Activated T-cell treated with anti-CD3 and anti-CD28 coated beads for 24 hours (primary cell): Measurements from ENCODE around the gene KRTAP4-6.
"Not testable (repeated sequence)": the region's sequence is repeated elsewhere in the genome, so short reads cannot be mapped to it uniquely, and the experiment has no call there.

ENCODE experiments used
- DNase-seq: peaks from one replicate; pipeline ENCODE4 v3.0.0-alpha.2; 2020; ENCODE audit warnings: low read depth

KRTAP4-6 gene

DNA sequence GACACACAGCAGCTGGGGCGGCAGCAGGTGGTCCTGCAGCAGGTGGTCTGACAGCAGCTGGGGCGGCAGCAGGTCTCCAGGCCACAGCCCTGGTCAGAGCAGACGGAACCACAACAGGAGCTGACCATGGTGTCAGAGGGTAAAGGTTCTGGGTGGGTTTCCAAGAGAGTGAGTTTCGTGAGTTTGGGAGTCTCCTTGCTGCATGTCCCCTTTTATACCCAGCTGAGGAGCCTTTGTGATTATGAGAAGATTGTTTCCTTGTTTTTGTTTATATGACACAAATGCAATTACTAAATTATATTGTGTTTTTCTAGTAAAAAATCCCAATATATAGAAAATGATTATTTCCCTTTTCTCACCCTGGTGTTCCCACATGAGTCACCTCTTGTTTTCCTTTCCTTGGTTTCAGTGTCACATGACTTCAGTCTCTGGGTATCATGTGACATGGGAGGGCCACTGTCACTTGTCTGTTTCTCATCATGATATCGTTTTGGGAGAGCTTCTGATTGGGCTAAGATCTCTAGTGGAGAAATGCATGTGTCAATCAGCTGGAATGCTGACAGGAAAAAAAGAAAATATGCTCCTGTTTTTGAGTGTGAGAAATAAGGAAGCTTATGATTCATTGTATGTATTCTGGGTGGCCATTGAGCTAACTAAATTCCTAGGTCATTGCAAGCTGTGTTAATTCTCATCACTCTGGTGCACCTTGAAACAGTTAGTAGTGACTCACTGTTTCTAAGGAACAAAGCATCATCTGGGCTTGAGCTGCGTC lies at the start of gene KRTAP4-6:
Gene KRTAP4-6 (minus strand): TSS at position 185 of the 772 bp plus-strand sequence. CDS start 57 bp downstream, at position 128.
- DNase-seq, result no peak

GRCh38 chr17:41189837-41190318 lies 49.5 kb upstream of the KRTAP4-6 start, which contains the start of gene KRTAP9-1:
Gene KRTAP9-1, plus strand, starts transcription at chr17:41189887. Its CDS starts 0 bp downstream, at chr17:41189887.
- DNase-seq, result not testable (repeated sequence)

GRCh38 chr17:41186872-41187271 lies 46.5 kb upstream of the KRTAP4-6 start:
- DNase-seq, result no peak

GRCh38 chr17:41185001-41185400 lies 44.7 kb upstream of the KRTAP4-6 start:
- no peak for DNase-seq

DNA sequence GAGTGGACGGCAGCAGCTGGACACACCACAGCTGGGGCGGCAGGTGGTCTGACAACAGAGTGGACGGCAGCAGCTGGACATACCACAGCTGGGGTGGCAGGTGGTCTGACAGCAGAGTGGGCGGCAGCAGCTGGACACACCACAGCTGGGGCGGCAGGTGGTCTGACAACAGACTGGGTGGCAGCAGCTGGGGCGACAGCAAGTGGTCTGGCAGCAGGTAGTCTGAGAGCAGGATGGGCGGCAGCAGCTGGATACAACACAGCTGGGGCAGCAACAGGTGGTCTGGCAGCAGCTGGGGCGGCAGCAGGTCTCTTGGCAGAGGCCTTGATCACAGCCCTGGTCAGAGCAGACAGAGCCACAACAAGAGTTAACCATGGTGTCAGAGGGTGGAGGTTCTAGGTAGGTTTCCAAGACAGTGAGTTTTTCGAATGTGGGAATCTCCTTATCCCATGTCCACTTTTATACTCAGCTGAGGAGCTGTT lies 44.2 kb upstream of the KRTAP4-6 start, which contains the start of gene KRTAP4-1:
Gene KRTAP4-1 (minus strand): TSS at position 432 of the 482 bp plus-strand sequence. CDS start 57 bp downstream, at position 375.
- no peak for DNase-seq

DNA sequence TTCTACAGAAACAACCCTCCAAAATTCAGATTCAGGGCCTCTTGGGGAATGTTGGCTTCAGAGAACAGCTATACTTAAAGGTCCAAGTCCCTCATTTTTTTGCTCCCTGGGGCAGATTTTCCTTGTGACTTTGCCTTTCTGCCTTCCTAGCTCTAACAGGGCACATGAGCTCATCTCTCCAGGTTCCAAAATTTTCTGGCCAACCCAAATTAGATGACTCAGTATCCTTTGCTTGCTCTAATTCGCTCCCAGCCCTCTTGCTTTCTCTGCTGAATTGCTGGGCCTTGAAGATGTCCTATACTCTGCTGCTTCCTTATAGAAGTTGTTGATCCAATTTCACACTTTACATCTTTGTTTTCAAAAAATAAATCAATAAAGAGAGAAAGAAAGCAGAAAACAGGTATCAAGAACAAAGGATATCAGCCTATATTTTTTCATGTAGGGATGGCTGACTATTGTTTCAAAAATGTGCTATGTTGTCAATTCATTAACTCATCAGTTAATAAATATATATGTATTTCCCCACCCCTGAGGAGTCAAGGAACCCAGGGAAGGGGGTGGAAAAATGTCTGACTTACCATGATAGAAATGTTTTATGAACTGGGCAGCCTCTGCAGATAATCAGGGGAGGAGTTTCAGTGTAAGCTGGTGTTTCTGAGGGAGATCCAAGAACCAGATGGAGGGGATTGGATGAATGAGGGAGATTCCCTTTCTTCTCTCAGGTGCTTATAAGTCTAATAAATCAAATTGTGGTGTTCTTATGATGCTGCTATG lies 38.7 kb upstream of the KRTAP4-6 start:
- DNase-seq, result no peak

- DNase-seq, result no peak
Observed at GRCh38 chr17:41178341-41178740, 38.0 kb upstream of the KRTAP4-6 start.

DNA sequence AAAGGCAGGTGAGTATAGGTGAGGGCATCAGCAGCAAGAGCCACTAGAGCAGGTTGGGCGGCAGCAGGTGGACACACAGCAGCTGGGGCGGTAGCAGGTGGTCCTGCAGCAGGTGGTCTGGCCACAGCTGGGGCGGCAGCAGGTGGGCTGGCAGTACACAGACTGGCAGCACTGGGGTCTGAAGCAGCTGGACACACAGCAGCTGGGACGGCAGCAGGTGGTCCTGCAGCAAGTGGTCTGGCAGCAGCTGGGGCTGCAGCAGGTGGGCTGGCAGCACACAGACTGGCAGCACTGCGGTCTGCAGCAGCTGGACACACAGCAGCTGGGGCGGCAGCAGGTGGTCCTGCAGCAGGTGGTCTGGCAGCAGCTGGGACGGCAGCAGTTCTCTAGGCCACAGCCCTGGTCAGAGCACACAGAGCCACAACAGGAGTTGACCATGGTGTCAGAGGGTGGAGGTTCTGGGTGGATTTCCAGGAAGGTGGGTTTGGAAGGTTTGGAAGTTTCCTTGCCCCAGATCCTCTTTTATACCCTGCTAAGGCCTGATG lies 37.5 kb upstream of the KRTAP4-6 start, which contains the start of gene KRTAP4-2:
Gene KRTAP4-2 (minus strand): TSS at position 495 of the 545 bp plus-strand sequence. CDS start 57 bp downstream, at position 438.
- DNase-seq, result no peak

- DNase-seq, result no peak
Observed at GRCh38 chr17:41176744-41177387, 36.5 kb upstream of the KRTAP4-6 start.

- no peak for DNase-seq
Observed at GRCh38 chr17:41171886-41172285, 31.5 kb upstream of the KRTAP4-6 start.

- no peak for DNase-seq
Observed at GRCh38 chr17:41168121-41168520, 27.8 kb upstream of the KRTAP4-6 start, which contains the start of gene KRTAP4-3. Gene KRTAP4-3, minus strand, starts transcription at chr17:41168221. Its CDS starts 49 bp downstream, at chr17:41168172.

GRCh38 chr17:41167561-41167960 lies 27.2 kb upstream of the KRTAP4-6 start:
- no peak for DNase-seq

DNA sequence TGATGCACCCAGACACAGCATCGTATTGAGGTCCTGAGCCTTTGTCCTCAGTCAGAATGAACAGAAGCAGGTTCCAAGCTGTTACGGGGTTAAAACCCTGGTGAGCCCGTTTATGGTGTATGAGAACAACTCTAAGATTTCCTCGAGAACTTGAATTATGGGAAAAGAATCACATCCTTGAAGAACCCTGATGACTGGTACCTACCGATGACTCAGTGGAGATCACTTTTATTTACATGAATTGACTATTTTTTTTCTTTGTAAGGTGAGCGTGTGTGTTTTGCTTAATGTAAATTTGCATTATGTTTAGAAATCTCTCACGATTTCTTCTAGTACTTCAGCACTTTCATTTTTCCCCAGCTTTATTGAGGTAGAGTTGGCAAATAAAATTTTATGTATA lies 23.5 kb upstream of the KRTAP4-6 start:
- no peak for DNase-seq

- DNase-seq, result no peak
Observed at GRCh38 chr17:41160648-41161047, 20.3 kb upstream of the KRTAP4-6 start, which contains the start of gene KRTAP4-4. Gene KRTAP4-4, minus strand, starts transcription at chr17:41160748. Its CDS starts 57 bp downstream, at chr17:41160691.

GRCh38 chr17:41160190-41160589 lies 19.8 kb upstream of the KRTAP4-6 start:
- not testable (repeated sequence) for DNase-seq

GRCh38 chr17:41153856-41154255 lies 13.5 kb upstream of the KRTAP4-6 start:
- DNase-seq, result no peak

GRCh38 chr17:41151525-41151924 lies 11.2 kb upstream of the KRTAP4-6 start:
- DNase-seq, result no peak

- DNase-seq, result no peak
Observed at GRCh38 chr17:41150026-41150425, 9.7 kb upstream of the KRTAP4-6 start.

- DNase-seq, result no peak
Observed at GRCh38 chr17:41149652-41149985, 9.3 kb upstream of the KRTAP4-6 start, which contains the start of gene KRTAP4-5. Gene KRTAP4-5, minus strand, starts transcription at chr17:41149825. Its CDS starts 58 bp downstream, at chr17:41149767.

- not testable (repeated sequence) for DNase-seq
Observed at GRCh38 chr17:41148971-41149651, 8.8 kb upstream of the KRTAP4-6 start.
